ENCODE measurements around the gene CDC45. TPM values are rescaled to one million over a fixed set of nuclear protein-coding genes. Genes with fewer than 3 reads are reported as not detected.

The CDC45 gene
- total RNA-seq, 1 donor from 2014 or later, result 3.9 TPM

DNA sequence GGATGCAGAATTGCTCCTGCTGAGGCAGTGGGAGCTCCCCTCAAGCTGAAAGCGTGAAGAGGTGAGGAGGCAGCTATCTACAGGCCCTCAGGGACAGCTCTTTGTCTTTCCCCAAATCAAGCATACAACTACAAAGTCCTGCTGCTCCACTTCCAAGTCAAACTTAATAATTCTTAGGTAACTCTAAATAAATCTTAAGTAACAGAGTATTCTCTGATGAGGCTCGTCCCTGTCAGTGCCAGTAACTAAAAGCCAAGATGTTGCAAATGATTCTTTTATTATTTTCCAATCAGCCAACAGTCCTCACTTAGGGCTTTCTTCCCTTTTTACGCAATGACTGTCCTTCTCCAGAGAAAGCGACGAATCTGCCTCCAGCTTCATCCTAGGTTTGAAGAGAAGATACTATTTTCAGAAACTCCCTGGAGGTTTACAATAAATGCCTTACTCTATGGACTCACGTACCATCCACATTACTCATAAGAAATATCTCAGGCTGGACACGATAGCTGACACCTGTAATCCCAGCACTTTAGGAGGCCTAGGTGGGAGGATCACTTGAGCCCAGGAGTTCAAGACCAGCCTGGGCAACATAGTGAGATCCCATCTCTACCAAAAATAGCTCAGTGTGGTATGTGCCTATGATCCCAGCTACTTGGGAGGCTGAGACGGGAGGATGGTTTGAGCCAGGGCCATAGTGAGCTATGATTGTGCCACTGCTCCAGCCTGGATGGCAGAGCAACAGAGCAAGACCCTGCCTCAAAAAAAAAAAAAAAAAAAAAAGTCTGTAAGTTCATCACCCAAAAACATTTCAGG, 29.2 kb upstream of the CDC45 start:
- Mint-ChIP-seq H3K36me3 (ENCODE audit: low read depth) (peaks cover 57% of the 10 kb centered on the region), H3K4me3 (no peak overlapping the region), H3K27ac (no peak overlapping the region), H3K27me3 (no peaks in the 10 kb centered on the region), H3K4me1 (peaks cover 21% of the 10 kb centered on the region), H3K9me3 (no peaks in the 10 kb centered on the region)
- ChIA-PET POLR2A (interaction anchor here (0.7 to 1.3 kb wide), 2 partner anchors 12 to 194 kb away, joined by 3 to 6 read pairs; no protein-coding TSS in a partner anchor), CTCF (no interaction called here)
- ATAC-seq (ENCODE audit: low read depth) (no peak), DNase-seq (no peak)
- intact Hi-C loops (cut with micrococcal nuclease), result no loop called here
- no peak for TF ChIP-seq CTCF (IDR thresholded peaks at IDR 0.05)

DNA sequence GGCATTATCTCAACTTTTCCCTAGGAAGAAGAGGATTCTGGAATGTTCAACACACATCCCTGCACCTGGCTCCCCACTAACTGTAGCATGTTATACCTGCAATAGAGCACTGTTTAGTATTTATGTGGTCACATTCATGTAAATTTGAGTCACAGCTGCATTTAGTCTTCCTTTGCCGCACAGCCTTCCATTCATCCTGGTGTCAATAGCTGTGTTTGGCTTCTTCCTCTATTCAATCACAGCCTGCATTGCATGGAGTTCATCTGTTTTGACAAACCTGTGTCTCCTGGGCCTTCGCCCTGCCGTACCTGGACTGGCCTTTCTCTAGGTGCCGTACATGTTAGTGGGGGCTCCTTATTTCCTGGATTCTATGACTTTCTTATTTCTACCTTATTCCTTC, 28.1 kb upstream of the CDC45 start:
- DNase-seq, result no peak
- ChIA-PET POLR2A (interaction anchor here (0.7 to 1.3 kb wide), 2 partner anchors 11 to 195 kb away, joined by 3 to 6 read pairs; no protein-coding TSS in a partner anchor), CTCF (no interaction called here)
- Mint-ChIP-seq H3K4me1 (peaks cover 16% of the 10 kb centered on the region), H3K36me3 (ENCODE audit: low read depth) (peaks cover 61% of the 10 kb centered on the region), H3K9me3 (no peaks in the 10 kb centered on the region), H3K4me3 (no peak overlapping the region), H3K27me3 (no peaks in the 10 kb centered on the region), H3K27ac (no peak overlapping the region)
- ATAC-seq (ENCODE audit: low read depth), result no peak
- no peak for TF ChIP-seq CTCF (IDR thresholded peaks at IDR 0.05)
- intact Hi-C loops (cut with micrococcal nuclease), result no loop called here

GRCh38 chr22:19453718-19454117, 26.0 kb upstream of the CDC45 start:
- no peak for TF ChIP-seq CTCF (IDR thresholded peaks at IDR 0.05)
- intact Hi-C loops (cut with micrococcal nuclease), result no loop called here
- Mint-ChIP-seq H3K4me3 (no peak overlapping the region), H3K36me3 (ENCODE audit: low read depth) (peaks cover 74% of the 10 kb centered on the region), H3K9me3 (no peaks in the 10 kb centered on the region), H3K4me1 (peaks cover 2% of the 10 kb centered on the region), H3K27ac (no peak overlapping the region), H3K27me3 (no peaks in the 10 kb centered on the region)
- CTCF ChIA-PET, result no interaction called here
- DNase-seq (no peak), ATAC-seq (ENCODE audit: low read depth) (no peak)
- POLR2A ChIA-PET, result no interaction called here

DNA sequence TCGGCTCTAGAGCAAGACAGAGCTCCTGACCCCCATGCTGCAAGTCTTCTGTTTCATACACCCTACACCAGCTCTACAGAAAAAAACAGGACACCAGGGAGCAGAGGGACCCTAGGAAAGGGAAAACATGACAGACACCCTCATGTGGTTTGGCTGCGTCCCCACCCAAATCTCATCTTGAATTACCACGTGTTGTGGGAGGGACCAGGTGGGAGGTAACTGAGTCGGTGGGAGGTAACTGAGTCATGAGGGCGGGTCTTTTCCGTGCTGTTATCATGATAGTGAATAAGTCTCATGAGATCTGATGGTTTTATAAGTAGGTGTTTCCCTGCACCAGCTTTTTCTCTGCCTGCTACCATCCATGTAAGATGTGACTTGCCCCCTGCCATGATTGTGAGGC, 25.6 kb upstream of the CDC45 start:
- CTCF ChIA-PET, result no interaction called here
- no peaks in the 10 kb centered on the region for H3K4me1 Mint-ChIP-seq
- POLR2A ChIA-PET, result no interaction called here
- no peaks in the 10 kb centered on the region for H3K27me3 Mint-ChIP-seq
- no peaks in the 10 kb centered on the region for H3K9me3 Mint-ChIP-seq
- H3K27ac Mint-ChIP-seq, result no peak overlapping the region
- no peak for TF ChIP-seq CTCF (IDR thresholded peaks at IDR 0.05)
- H3K4me3 Mint-ChIP-seq, result no peak overlapping the region
- H3K36me3 Mint-ChIP-seq (ENCODE audit: low read depth), result peaks cover 74% of the 10 kb centered on the region
- intact Hi-C loops (cut with micrococcal nuclease), result no loop called here
- no peak for DNase-seq
- ATAC-seq (ENCODE audit: low read depth), result no peak

DNA sequence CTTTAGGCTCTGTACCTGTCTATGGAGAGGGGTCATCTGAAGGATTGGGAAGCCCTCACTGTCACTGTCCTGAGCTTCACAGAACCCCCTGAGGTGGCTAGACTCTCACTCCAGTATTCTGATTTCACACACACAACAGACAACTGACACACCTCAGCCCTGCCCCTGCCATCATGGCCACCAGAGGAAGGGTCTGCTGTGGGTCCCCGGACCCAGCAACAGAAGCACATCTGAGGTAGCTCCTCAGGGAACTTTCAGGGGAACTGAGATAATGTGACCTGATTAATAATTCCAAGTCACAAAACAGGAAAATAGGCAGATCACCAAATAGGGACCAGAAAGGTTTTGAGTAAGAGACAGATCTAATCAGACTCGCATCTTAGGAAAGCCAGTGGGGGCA, 24.7 kb upstream of the CDC45 start:
- Mint-ChIP-seq H3K36me3 (ENCODE audit: low read depth) (peaks cover 75% of the 10 kb centered on the region), H3K4me1 (no peaks in the 10 kb centered on the region), H3K4me3 (no peak overlapping the region), H3K9me3 (no peaks in the 10 kb centered on the region), H3K27me3 (no peaks in the 10 kb centered on the region), H3K27ac (no peak overlapping the region)
- DNase-seq, result no peak
- TF ChIP-seq CTCF (IDR thresholded peaks at IDR 0.05), result no peak
- CTCF ChIA-PET, result no interaction called here
- POLR2A ChIA-PET, result no interaction called here
- intact Hi-C loops (cut with micrococcal nuclease), result no loop called here
- no peak for ATAC-seq (ENCODE audit: low read depth)

Data from activated B cell treated with CpG ODN at 0.5 μM for 24 hours (primary cell).